GM12878 (cell line): Measurements from ENCODE around the gene TAOK2.

Experiments used
- ATF3 ChIP-seq: IDR thresholded peaks from 2 replicates; pipeline ENCODE4 v1.6.1; 2011; ENCODE audit warnings: low read depth, mild to moderate bottlenecking, low read length, moderate library complexity, borderline replicate concordance; ENCODE audit errors: extremely low read depth
- CEBPB ChIP-seq, 2 experiments: fragments of 150-350 bp in 1 of 2; IDR thresholded peaks; 2 replicates each; pipeline ENCODE4 v1.6.1; 2012 to 2014; ENCODE audit warnings: low read depth in 2 of 2, low read length in 2 of 2, borderline replicate concordance in 1 of 2, inconsistent platforms in 1 of 2
- EP300 ChIP-seq, 2 experiments: fragments of 150-350 bp in 1 of 2; IDR thresholded peaks; 2 replicates each; pipeline ENCODE4 v1.6.1; 2011 to 2012; ENCODE audit warnings: low read depth in 2 of 2, low read length in 2 of 2, borderline replicate concordance in 1 of 2, improper control_type of control experiment in 1 of 2, inconsistent platforms in 1 of 2; ENCODE audit not compliant: control insufficient read depth in 1 of 2
- FOS ChIP-seq: IDR thresholded peaks from 3 replicates; pipeline ENCODE4 v1.6.1; 2011; ENCODE audit warnings: borderline replicate concordance; ENCODE audit not compliant: insufficient read length; ENCODE audit errors: extremely low read depth
- MEF2A ChIP-seq: IDR thresholded peaks from 2 replicates; pipeline ENCODE4 v1.6.1; 2011; ENCODE audit warnings: low read depth, mild to moderate bottlenecking, low read length, moderate library complexity; ENCODE audit not compliant: insufficient read depth
- POLR2AphosphoS5 ChIP-seq: IDR thresholded peaks from 2 replicates; pipeline ENCODE4 v1.6.1; 2011; ENCODE audit warnings: mild to moderate bottlenecking, low read length, inconsistent platforms
- ZBTB11 ChIP-seq: fragments of 450-650 bp; formaldehyde crosslinking; IDR thresholded peaks from 2 replicates; pipeline ENCODE4 v1.5.0; 2022; ENCODE audit warnings: mild to moderate bottlenecking, missing genetic modification characterization
- TF ChIP-seq, protein P1 (sequence below), 3 experiments: IDR thresholded peaks in 2 of 3; conservative IDR thresholded peaks in 1 of 3; 2 replicates each; pipeline ENCODE4 v1.5.1; 2011; ENCODE audit warnings: low read depth in 3 of 3, low read length in 3 of 3, mild to moderate bottlenecking in 3 of 3, control low read depth in 2 of 3, moderate library complexity in 2 of 3, inconsistent platforms in 1 of 3, mixed read lengths in 1 of 3; ENCODE audit not compliant: control insufficient read depth in 2 of 3, insufficient read depth in 1 of 3; ENCODE audit errors: extremely low read depth in 1 of 3
- TF ChIP-seq, protein P2 (sequence below): fragments of 450-650 bp; formaldehyde crosslinking; IDR thresholded peaks from 2 replicates; pipeline ENCODE4 v1.4.0; 2020; ENCODE audit warnings: mild to moderate bottlenecking, moderate library complexity

- TF ChIP-seq ZBTB11 (no peak), POLR2AphosphoS5 (no peak), CEBPB (IDR thresholded peaks at IDR 0.05; ENCODE audit: borderline replicate concordance in 1 of 2, low read depth in 2 of 2, low read length in 2 of 2) (no peak), FOS (no peak), EP300 (IDR thresholded peaks at IDR 0.05; ENCODE audit: borderline replicate concordance in 1 of 2, control insufficient read depth in 1 of 2, low read depth in 2 of 2, low read length in 2 of 2) (no peak), MEF2A (no peak), ATF3 (no peak)
- TF ChIP-seq, protein P1, sequence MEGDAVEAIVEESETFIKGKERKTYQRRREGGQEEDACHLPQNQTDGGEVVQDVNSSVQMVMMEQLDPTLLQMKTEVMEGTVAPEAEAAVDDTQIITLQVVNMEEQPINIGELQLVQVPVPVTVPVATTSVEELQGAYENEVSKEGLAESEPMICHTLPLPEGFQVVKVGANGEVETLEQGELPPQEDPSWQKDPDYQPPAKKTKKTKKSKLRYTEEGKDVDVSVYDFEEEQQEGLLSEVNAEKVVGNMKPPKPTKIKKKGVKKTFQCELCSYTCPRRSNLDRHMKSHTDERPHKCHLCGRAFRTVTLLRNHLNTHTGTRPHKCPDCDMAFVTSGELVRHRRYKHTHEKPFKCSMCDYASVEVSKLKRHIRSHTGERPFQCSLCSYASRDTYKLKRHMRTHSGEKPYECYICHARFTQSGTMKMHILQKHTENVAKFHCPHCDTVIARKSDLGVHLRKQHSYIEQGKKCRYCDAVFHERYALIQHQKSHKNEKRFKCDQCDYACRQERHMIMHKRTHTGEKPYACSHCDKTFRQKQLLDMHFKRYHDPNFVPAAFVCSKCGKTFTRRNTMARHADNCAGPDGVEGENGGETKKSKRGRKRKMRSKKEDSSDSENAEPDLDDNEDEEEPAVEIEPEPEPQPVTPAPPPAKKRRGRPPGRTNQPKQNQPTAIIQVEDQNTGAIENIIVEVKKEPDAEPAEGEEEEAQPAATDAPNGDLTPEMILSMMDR (IDR thresholded peaks at IDR 0.05 in 2 of 3, conservative IDR thresholded peaks at IDR 0.05 in 1 of 3; ENCODE audit: control insufficient read depth in 2 of 3, extremely low read depth in 1 of 3, insufficient read depth in 1 of 3, low read depth in 3 of 3, low read length in 3 of 3) = no peak
- TF ChIP-seq, protein P2, sequence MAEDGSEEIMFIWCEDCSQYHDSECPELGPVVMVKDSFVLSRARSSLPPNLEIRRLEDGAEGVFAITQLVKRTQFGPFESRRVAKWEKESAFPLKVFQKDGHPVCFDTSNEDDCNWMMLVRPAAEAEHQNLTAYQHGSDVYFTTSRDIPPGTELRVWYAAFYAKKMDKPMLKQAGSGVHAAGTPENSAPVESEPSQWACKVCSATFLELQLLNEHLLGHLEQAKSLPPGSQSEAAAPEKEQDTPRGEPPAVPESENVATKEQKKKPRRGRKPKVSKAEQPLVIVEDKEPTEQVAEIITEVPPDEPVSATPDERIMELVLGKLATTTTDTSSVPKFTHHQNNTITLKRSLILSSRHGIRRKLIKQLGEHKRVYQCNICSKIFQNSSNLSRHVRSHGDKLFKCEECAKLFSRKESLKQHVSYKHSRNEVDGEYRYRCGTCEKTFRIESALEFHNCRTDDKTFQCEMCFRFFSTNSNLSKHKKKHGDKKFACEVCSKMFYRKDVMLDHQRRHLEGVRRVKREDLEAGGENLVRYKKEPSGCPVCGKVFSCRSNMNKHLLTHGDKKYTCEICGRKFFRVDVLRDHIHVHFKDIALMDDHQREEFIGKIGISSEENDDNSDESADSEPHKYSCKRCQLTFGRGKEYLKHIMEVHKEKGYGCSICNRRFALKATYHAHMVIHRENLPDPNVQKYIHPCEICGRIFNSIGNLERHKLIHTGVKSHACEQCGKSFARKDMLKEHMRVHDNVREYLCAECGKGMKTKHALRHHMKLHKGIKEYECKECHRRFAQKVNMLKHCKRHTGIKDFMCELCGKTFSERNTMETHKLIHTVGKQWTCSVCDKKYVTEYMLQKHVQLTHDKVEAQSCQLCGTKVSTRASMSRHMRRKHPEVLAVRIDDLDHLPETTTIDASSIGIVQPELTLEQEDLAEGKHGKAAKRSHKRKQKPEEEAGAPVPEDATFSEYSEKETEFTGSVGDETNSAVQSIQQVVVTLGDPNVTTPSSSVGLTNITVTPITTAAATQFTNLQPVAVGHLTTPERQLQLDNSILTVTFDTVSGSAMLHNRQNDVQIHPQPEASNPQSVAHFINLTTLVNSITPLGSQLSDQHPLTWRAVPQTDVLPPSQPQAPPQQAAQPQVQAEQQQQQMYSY (CRISPR knock-in tag) = no peak
These were observed 10.6 kb downstream of the TAOK2 start for GRCh38 chr16:29984137-29984763.
